Type B pancreatic cell (in vitro differentiated cells): Measurements from ENCODE around the gene ABHD17C. TPM values are rescaled to one million over a fixed set of nuclear protein-coding genes. Genes with fewer than 3 reads are reported as not detected.
A peak's percentile ranks its signal among the peaks of the same experiment; 100 is the strongest.

ENCODE experiments used
- DNase-seq: peaks from one replicate; pipeline ENCODE4 v3.0.0; 2021; ENCODE audit warnings: mixed read lengths; ENCODE audit not compliant: unreplicated experiment; ENCODE audit errors: extremely low spot score
- H3K27ac Mint-ChIP-seq: 2 replicates; pipeline ENCODE4 v1.8.0; 2021; ENCODE audit warnings: mild to moderate bottlenecking, mixed read lengths
- H3K27me3 Mint-ChIP-seq: 2 replicates; pipeline ENCODE4 v1.8.0; 2021; ENCODE audit warnings: mixed read lengths
- H3K36me3 Mint-ChIP-seq: 2 replicates; pipeline ENCODE4 v1.8.0; 2021; ENCODE audit warnings: mixed read lengths
- H3K4me1 Mint-ChIP-seq: one replicate; pipeline ENCODE4 v1.8.0; 2021; ENCODE audit warnings: mixed read lengths; ENCODE audit not compliant: unreplicated experiment
- H3K4me3 Mint-ChIP-seq: 2 replicates; pipeline ENCODE4 v1.8.0; 2021; ENCODE audit warnings: mild to moderate bottlenecking, mixed read lengths
- H3K9me3 Mint-ChIP-seq: 2 replicates; pipeline ENCODE4 v1.8.0; 2021; ENCODE audit warnings: mixed read lengths
- total RNA-seq: library from RNA; stranded (reverse); gene quantifications from 2 replicates; pipeline ENCODE4 v1.2.1, GENCODE V29; 2021; ENCODE audit warnings: low replicate concordance
- TF ChIP-seq, protein P1 (sequence below): fragments of 200-600 bp; sonication (generic); conservative IDR thresholded peaks from 2 replicates; pipeline ENCODE4 v1.5.0; 2021; ENCODE audit warnings: antibody characterized with exemption, mild to moderate bottlenecking

The ABHD17C gene
- total RNA-seq, 1 donor from 2014 or later = 41.0 TPM

- Mint-ChIP-seq H3K36me3 (peaks cover 17% of the 10 kb centered on the region), H3K4me1 (peaks cover 58% of the 10 kb centered on the region), H3K27ac (peak overlapping the region; percentile 44), H3K9me3 (peaks cover 5% of the 10 kb centered on the region), H3K27me3 (no peaks in the 10 kb centered on the region), H3K4me3 (peak overlapping the region; percentile 61)
- TF ChIP-seq, protein P1, sequence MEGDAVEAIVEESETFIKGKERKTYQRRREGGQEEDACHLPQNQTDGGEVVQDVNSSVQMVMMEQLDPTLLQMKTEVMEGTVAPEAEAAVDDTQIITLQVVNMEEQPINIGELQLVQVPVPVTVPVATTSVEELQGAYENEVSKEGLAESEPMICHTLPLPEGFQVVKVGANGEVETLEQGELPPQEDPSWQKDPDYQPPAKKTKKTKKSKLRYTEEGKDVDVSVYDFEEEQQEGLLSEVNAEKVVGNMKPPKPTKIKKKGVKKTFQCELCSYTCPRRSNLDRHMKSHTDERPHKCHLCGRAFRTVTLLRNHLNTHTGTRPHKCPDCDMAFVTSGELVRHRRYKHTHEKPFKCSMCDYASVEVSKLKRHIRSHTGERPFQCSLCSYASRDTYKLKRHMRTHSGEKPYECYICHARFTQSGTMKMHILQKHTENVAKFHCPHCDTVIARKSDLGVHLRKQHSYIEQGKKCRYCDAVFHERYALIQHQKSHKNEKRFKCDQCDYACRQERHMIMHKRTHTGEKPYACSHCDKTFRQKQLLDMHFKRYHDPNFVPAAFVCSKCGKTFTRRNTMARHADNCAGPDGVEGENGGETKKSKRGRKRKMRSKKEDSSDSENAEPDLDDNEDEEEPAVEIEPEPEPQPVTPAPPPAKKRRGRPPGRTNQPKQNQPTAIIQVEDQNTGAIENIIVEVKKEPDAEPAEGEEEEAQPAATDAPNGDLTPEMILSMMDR = no peak
- no peak for DNase-seq
Measured at GRCh38 chr15:80706161-80706560, 11.1 kb downstream of the ABHD17C start.

GRCh38 chr15:80709542-80709941, 14.4 kb downstream of the ABHD17C start:
- Mint-ChIP-seq H3K4me3 (peak overlapping the region; percentile 76), H3K27me3 (no peaks in the 10 kb centered on the region), H3K4me1 (peaks cover 55% of the 10 kb centered on the region), H3K36me3 (peaks cover 17% of the 10 kb centered on the region), H3K27ac (peak overlapping the region; percentile 94), H3K9me3 (peaks cover 5% of the 10 kb centered on the region)
- no peak for DNase-seq
- TF ChIP-seq, protein P1 = no peak

DNA sequence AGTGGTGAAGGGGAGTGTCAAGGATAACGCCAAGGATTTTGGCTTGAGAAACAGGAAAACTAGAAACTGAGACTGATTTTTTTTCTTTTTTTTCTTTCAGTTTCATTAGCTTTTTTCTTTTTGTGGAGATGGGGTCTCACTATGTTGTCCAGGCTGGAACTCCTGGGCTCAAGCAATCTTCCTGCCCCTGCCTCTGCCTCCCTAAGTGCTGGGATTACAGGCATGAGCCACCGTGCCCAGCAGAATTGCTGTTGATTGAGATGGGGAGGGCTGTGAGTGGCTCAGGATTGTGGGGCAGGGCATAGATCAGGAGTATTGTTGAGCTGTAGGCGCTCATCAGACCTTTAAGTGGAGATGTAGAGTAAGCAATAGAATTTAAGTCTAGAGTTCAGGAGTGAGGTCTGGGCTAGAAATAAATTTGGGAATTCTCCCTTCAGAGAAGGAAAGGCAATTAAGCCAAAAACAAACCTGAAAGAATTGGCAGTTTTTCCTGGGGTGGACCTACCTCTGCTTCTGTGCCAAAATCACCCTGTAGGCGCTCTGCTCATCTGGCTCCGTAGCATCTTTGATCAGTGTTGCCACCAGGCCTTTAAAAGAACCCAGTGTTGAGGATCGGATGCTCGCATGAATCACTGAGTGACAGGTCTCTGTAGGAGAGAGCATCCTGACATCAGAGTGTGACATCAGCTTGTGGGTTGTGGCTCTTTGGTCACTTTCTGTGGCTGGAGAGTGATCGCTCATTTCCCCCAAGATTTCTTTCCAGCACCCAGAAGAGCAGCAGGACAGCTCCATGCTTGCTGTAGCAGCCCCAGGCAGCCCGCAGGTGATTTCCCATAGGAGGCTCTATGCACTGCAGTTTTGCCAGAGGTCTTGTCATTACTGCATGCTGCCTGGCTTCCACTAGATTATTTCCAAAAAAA, 15.8 kb downstream of the ABHD17C start:
- TF ChIP-seq, protein P1 = no peak
- peaks cover 43% of the 10 kb centered on the region for H3K4me1 Mint-ChIP-seq
- peaks cover 5% of the 10 kb centered on the region for H3K9me3 Mint-ChIP-seq
- peaks cover 13% of the 10 kb centered on the region for H3K36me3 Mint-ChIP-seq
- H3K27ac Mint-ChIP-seq = peak overlapping the region; percentile 47
- no peaks in the 10 kb centered on the region for H3K27me3 Mint-ChIP-seq
- DNase-seq = no peak
- no peak overlapping the region for H3K4me3 Mint-ChIP-seq

DNA sequence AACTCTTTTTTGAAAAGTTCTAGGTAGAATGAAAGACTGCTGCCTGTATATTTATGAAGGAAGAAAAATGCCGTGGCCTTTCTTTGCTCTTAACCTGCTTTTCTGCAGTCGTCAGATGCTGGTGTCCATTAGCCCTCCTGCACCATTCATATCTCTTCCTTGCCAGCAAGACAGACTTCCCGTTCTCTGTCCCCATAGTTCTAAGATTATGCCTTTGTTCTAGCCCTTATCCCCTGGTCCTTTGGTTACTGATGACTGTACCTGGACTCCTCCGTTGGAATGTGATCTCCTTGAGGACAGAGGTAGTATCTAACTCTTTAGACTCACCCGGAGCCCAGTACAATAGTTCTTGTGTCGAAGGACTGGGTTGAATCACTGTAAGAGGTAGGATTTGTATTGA, 16.8 kb downstream of the ABHD17C start:
- no peak for DNase-seq
- peak overlapping the region; percentile 72 for H3K27ac Mint-ChIP-seq
- no peaks in the 10 kb centered on the region for H3K27me3 Mint-ChIP-seq
- peaks cover 37% of the 10 kb centered on the region for H3K4me1 Mint-ChIP-seq
- H3K36me3 Mint-ChIP-seq = peaks cover 13% of the 10 kb centered on the region
- TF ChIP-seq, protein P1 = no peak
- H3K4me3 Mint-ChIP-seq = no peak overlapping the region
- peaks cover 5% of the 10 kb centered on the region for H3K9me3 Mint-ChIP-seq

- peaks cover 5% of the 10 kb centered on the region for H3K9me3 Mint-ChIP-seq
- TF ChIP-seq, protein P1 = no peak
- H3K36me3 Mint-ChIP-seq = peaks cover 12% of the 10 kb centered on the region
- peaks cover 30% of the 10 kb centered on the region for H3K4me1 Mint-ChIP-seq
- no peaks in the 10 kb centered on the region for H3K27me3 Mint-ChIP-seq
- no peak overlapping the region for H3K27ac Mint-ChIP-seq
- H3K4me3 Mint-ChIP-seq = no peak overlapping the region
- DNase-seq = no peak
Measured at GRCh38 chr15:80712956-80713355, 17.8 kb downstream of the ABHD17C start.
